A549 (cell line): Measurements from ENCODE around the gene SAMD8. TPM values are rescaled to one million over a fixed set of nuclear protein-coding genes. Genes with fewer than 3 reads are reported as not detected.

ENCODE experiments used
- ATAC-seq, 2 experiments: fragments of 200-7000 bp in 1 of 2; fragments of >200 bp in 1 of 2; cut with Nextera tagmentation in 1 of 2; cut with Tn5 transposase in 1 of 2; 3 replicates each; pipeline versions ENCODE4 v1.8.0 to v1.9.1; 2018 to 2020; ENCODE audit warnings: mild to moderate bottlenecking in 1 of 2, moderate library complexity in 1 of 2
- CTCF ChIA-PET: fragments of 300-600 bp; sonication (Branson Sonifier 250); formaldehyde crosslinking; extraction: SDS; loops from one replicate; lab custom pipeline; 2021; ENCODE audit warnings: antibody characterized with exemption, inconsistent platforms; lab: Yijun Ruan, JAX
- POLR2A ChIA-PET: fragments of 350-600 bp; formaldehyde crosslinking; extraction: SDS; loops from one replicate; lab custom pipeline; 2021; ENCODE audit warnings: antibody characterized with exemption, inconsistent platforms; lab: Yijun Ruan, JAX
- DNase-seq, 2 experiments: peaks; one replicate each; pipeline versions ENCODE4 v3.0.0 to v3.0.0-alpha.2; 2011 to 2016; ENCODE audit warnings: low read depth in 1 of 2, low spot score in 1 of 2
- FAIRE-seq: peaks from 2 replicates; lab custom pipeline; 2011; peaks lifted over from hg19 to GRCh38; lab: Jason Lieb, UNC
- H3K27ac ChIP-seq, 2 experiments: fragments of >200 bp; sonication (Bioruptor Twin); formaldehyde crosslinking; 3 replicates each; pipeline ENCODE4 v1.5.1; 2016 to 2017
- H3K4me1 ChIP-seq: fragments of >200 bp; sonication (Bioruptor Twin); formaldehyde crosslinking; 3 replicates; pipeline ENCODE4 v1.6.1; 2016
- H3K4me2 ChIP-seq: fragments of >200 bp; sonication (Bioruptor Twin); formaldehyde crosslinking; 3 replicates; pipeline ENCODE4 v1.6.1; 2016
- H3K4me3 ChIP-seq: fragments of >200 bp; sonication (Bioruptor Twin); formaldehyde crosslinking; 3 replicates; pipeline ENCODE4 v1.5.1; 2016
- H3K9me3 ChIP-seq: fragments of >200 bp; sonication (Bioruptor Twin); formaldehyde crosslinking; 3 replicates; pipeline ENCODE4 v1.6.1; 2016
- ATOH8 ChIP-seq: fragments of 250-450 bp; sonication (Bioruptor Pico); IDR thresholded peaks from 2 replicates; pipeline ENCODE4 v1.5.0; 2020; ENCODE audit warnings: low read depth, mild to moderate bottlenecking, moderate library complexity
- BCL3 ChIP-seq: fragments of >200 bp; sonication (Bioruptor Twin); formaldehyde crosslinking; IDR thresholded peaks from 3 replicates; pipeline ENCODE4 v1.6.1; 2016
- CBX2 ChIP-seq: fragments of 200-600 bp; sonication (generic); IDR thresholded peaks from 2 replicates; pipeline ENCODE4 v1.6.1; 2016; ENCODE audit warnings: low read depth, mild to moderate bottlenecking, borderline replicate concordance
- CHD2 ChIP-seq: fragments of 150-350 bp; IDR thresholded peaks from 2 replicates; pipeline ENCODE4 v1.6.1; 2014; ENCODE audit warnings: low read length; ENCODE audit not compliant: partially characterized antibody
- EHF ChIP-seq: fragments of 250-450 bp; sonication (Bioruptor Pico); IDR thresholded peaks from 2 replicates; pipeline ENCODE4 v1.5.0; 2020; ENCODE audit warnings: mild to moderate bottlenecking
- EHMT2 ChIP-seq: fragments of 200-600 bp; sonication (generic); IDR thresholded peaks from 2 replicates; pipeline ENCODE4 v1.6.1; 2016; ENCODE audit warnings: antibody characterized with exemption, low read depth, mild to moderate bottlenecking, moderate library complexity
- ESRRA ChIP-seq: fragments of 150-350 bp; IDR thresholded peaks from 2 replicates; pipeline ENCODE4 v1.6.1; 2014; ENCODE audit warnings: mild to moderate bottlenecking, low read length, borderline replicate concordance
- FOSB ChIP-seq: fragments of 250-450 bp; sonication (Bioruptor Pico); IDR thresholded peaks from 2 replicates; pipeline ENCODE4 v1.5.0; 2020; ENCODE audit warnings: mild to moderate bottlenecking, moderate library complexity
- FOSL2 ChIP-seq, 2 experiments: fragments of 450-650 bp in 1 of 2; fragments of >200 bp in 1 of 2; sonication (Bioruptor Twin) in 1 of 2; formaldehyde crosslinking; IDR thresholded peaks; 2 replicates each; pipeline versions ENCODE4 v1.5.0 to v1.6.1; 2016 to 2020; ENCODE audit warnings: mild to moderate bottlenecking in 1 of 2, moderate library complexity in 1 of 2
- HEYL ChIP-seq: fragments of 250-450 bp; sonication (Bioruptor Pico); IDR thresholded peaks from 2 replicates; pipeline ENCODE4 v1.8.0; 2021; ENCODE audit warnings: mild to moderate bottlenecking, moderate library complexity
- HMGXB4 ChIP-seq: fragments of 250-450 bp; sonication (Bioruptor Pico); IDR thresholded peaks from 2 replicates; pipeline ENCODE4 v1.5.0; 2021; ENCODE audit warnings: mild to moderate bottlenecking, moderate library complexity, borderline replicate concordance
- HOXA7 ChIP-seq: fragments of 250-450 bp; sonication (Bioruptor Pico); IDR thresholded peaks from 2 replicates; pipeline ENCODE4 v1.5.0; 2020; ENCODE audit warnings: mild to moderate bottlenecking, moderate library complexity
- HOXB5 ChIP-seq: fragments of 250-450 bp; sonication (Bioruptor Pico); IDR thresholded peaks from 2 replicates; pipeline ENCODE4 v1.5.0; 2020; ENCODE audit warnings: mild to moderate bottlenecking, moderate library complexity
- JUNB ChIP-seq: fragments of >200 bp; sonication (Bioruptor Twin); formaldehyde crosslinking; IDR thresholded peaks from 2 replicates; pipeline ENCODE4 v1.6.1; 2016
- MAFK ChIP-seq: fragments of 450-650 bp; IDR thresholded peaks from 2 replicates; pipeline ENCODE4 v1.6.1; 2014; ENCODE audit not compliant: partially characterized antibody
- MAX ChIP-seq: IDR thresholded peaks from 2 replicates; pipeline ENCODE4 v1.6.1; 2012
- MAZ ChIP-seq: fragments of 150-350 bp; IDR thresholded peaks from 2 replicates; pipeline ENCODE4 v1.6.1; 2014; ENCODE audit warnings: antibody characterized with exemption, low read depth, low read length, borderline replicate concordance
- NFE2L2 ChIP-seq: fragments of 150-350 bp; conservative IDR thresholded peaks from 2 replicates; pipeline ENCODE4 v1.6.1; 2014; ENCODE audit warnings: low read length
- POLR2A ChIP-seq: IDR thresholded peaks from 2 replicates; pipeline ENCODE4 v1.6.1; 2012; ENCODE audit warnings: mild to moderate bottlenecking, low read length
- SMC3 ChIP-seq: fragments of >200 bp; sonication (Bioruptor Twin); formaldehyde crosslinking; IDR thresholded peaks from 3 replicates; pipeline ENCODE4 v1.6.1; 2018; ENCODE audit warnings: inconsistent platforms
- TFCP2L1 ChIP-seq: fragments of 250-450 bp; sonication (Bioruptor Pico); IDR thresholded peaks from 2 replicates; pipeline ENCODE4 v1.5.0; 2021; ENCODE audit warnings: mild to moderate bottlenecking
- TP53 ChIP-seq: fragments of 250-450 bp; sonication (Bioruptor Pico); IDR thresholded peaks from 2 replicates; pipeline ENCODE4 v1.5.0; 2021; ENCODE audit warnings: mild to moderate bottlenecking, moderate library complexity
- ZNF302 ChIP-seq: fragments of 250-450 bp; sonication (Bioruptor Pico); IDR thresholded peaks from 2 replicates; pipeline ENCODE4 v1.9.0; 2021; ENCODE audit warnings: inconsistent platforms, mild to moderate bottlenecking, moderate library complexity
- ZSCAN20 ChIP-seq: fragments of 250-450 bp; sonication (Bioruptor Pico); IDR thresholded peaks from 2 replicates; pipeline ENCODE4 v1.8.0; 2022; ENCODE audit warnings: mild to moderate bottlenecking, moderate library complexity
- WGBS: methylation state at CpG from one replicate; pipeline ENCODE4 v1.1.6; 2017; ENCODE audit errors: missing lambda C conversion rate; 5-methylcytosine and 5-hydroxymethylcytosine counted together
- polyA plus RNA-seq, 4 experiments: library from polyadenylated mRNA; depleted of rRNA in 3 of 4; stranded (reverse); fragments of >200 nt; fragmentation: RNase III in 1 of 4; extraction: RNeasy Plus Mini Kit Qiagen cat#74134 plus additional on column Dnase treatment in 1 of 4; gene quantifications; 2 replicates in 3 of 4; 3 replicates in 1 of 4; pipeline ENCODE4 v1.2.3, GENCODE V29; 2011 to 2017

The SAMD8 gene
- polyA plus RNA-seq, 2 of the 4 experiments (the other 2 are of a cell fraction), result 10.9 to 27.9 TPM

- DNase-seq (no peak), FAIRE-seq (no peak), ATAC-seq (no peak)
- CTCF ChIA-PET, result interaction anchor here (0.6 to 8.6 kb wide), 6 partner anchors 9 to 25 kb away, joined by 3 to 119 read pairs (median 13); partner anchors contain the start of gene COMTD1
- POLR2A ChIA-PET, result interaction anchor here (0.7 to 3.3 kb wide), 10 partner anchors 11 to 98 kb away, joined by 5 to 53 read pairs (median 12); partner anchors contain the start of genes COMTD1 and SAMD8
- Histone ChIP-seq H3K4me2 (peak overlapping the region; percentile 81), H3K4me3 (peak overlapping the region; percentile 83), H3K4me1 (peaks cover 53% of the 10 kb centered on the region), H3K9me3 (no peaks in the 10 kb centered on the region), H3K27ac (peak overlapping the region; percentile 99)
- WGBS, result 78% methylated on average over 15 of the region's 16 CpGs
- TF ChIP-seq NFE2L2 (no peak), HOXB5 (CRISPR knock-in tag) (peak; percentile 68; the same call in 1 of the 2 replicates), HEYL (CRISPR knock-in tag) (peak; percentile 93), SMC3 (no peak), JUNB (no peak), HOXA7 (CRISPR knock-in tag) (no peak; the same call in 1 of the 2 replicates), TFCP2L1 (CRISPR knock-in tag) (peak; percentile 88; the same call in 1 of the 2 replicates), ZNF302 (CRISPR knock-in tag) (peak; percentile 80; the same call in 1 of the 2 replicates), ESRRA (no peak), ZSCAN20 (peak; percentile 91), ATOH8 (CRISPR knock-in tag) (peak; percentile 88; the same call in 1 of the 2 replicates), MAFK (no peak), FOSB (CRISPR knock-in tag) (no peak; the same call in 1 of the 2 replicates), CBX2 (no peak), HMGXB4 (CRISPR knock-in tag) (peak; percentile 66; the same call in 1 of the 2 replicates)
Measured at GRCh38 chr10:75209086-75209920, 97.8 kb downstream of the SAMD8 start.

- peak overlapping the region; percentile 81 for H3K4me2 ChIP-seq
- H3K4me1 ChIP-seq, result peaks cover 55% of the 10 kb centered on the region
- peak; percentile 74 to 76 for ATAC-seq
- peak in 1 of 2 experiments; percentile 79 for DNase-seq
- CTCF ChIA-PET, result interaction anchor here (0.6 to 8.6 kb wide), 7 partner anchors 9 to 25 kb away, joined by 3 to 119 read pairs (median 6); partner anchors contain the start of gene COMTD1
- 3% methylated on average over 14 of the region's 19 CpGs for WGBS
- H3K27ac ChIP-seq, result peak overlapping the region; percentile 99
- no peak for FAIRE-seq
- POLR2A ChIA-PET, result interaction anchor here (0.7 to 3.3 kb wide), 13 partner anchors 10 to 98 kb away, joined by 4 to 53 read pairs (median 12); partner anchors contain the start of genes COMTD1 and SAMD8
- H3K4me3 ChIP-seq, result peak overlapping the region; percentile 83
- H3K9me3 ChIP-seq, result no peaks in the 10 kb centered on the region
- TF ChIP-seq POLR2A (peak; percentile 41), EHMT2 (no peak), MAFK (peak; percentile 68), TP53 (CRISPR knock-in tag) (peak; percentile 6; the same call in 1 of the 2 replicates), ZNF302 (CRISPR knock-in tag) (no peak), NFE2L2 (0 out of 2 replicates have a peak, but pooled peaks have one; percentile 31), FOSL2 (IDR thresholded peaks at IDR 0.05) (no peak), FOSL2 (CRISPR knock-in tag; IDR thresholded peaks at IDR 0.05) (0 out of 2 replicates have a peak, but pooled peaks have one; percentile 2), CHD2 (no peak), MAZ (no peak), ESRRA (no peak), TFCP2L1 (CRISPR knock-in tag) (peak; percentile 6; the same call in 1 of the 2 replicates), HMGXB4 (CRISPR knock-in tag) (no peak), HOXB5 (CRISPR knock-in tag) (no peak; the same call in 1 of the 2 replicates), EHF (CRISPR knock-in tag) (no peak; the same call in 1 of the 2 replicates), MAX (no peak; the same call in 1 of the 2 replicates), BCL3 (no peak)
Measured at GRCh38 chr10:75209921-75210281, 98.4 kb downstream of the SAMD8 start.
